Activated CD4-positive, alpha-beta memory T cell treated with anti-CD3 and anti-CD28 coated beads, Interleukin-2, amount 10 ng/mL, durations not matched to agents 7 days and 5 days (primary cell): Measurements from ENCODE around the gene PIK3R3. TPM values are rescaled to one million over a fixed set of nuclear protein-coding genes. Genes with fewer than 3 reads are reported as not detected.
"Not testable (repeated sequence)": the region's sequence is repeated elsewhere in the genome, so short reads cannot be mapped to it uniquely, and the experiment has no call there.

ENCODE experiments used
- CTCF ChIA-PET: fragments of 350-600 bp; sonication (Branson Sonifier 250); formaldehyde crosslinking; loops from one replicate; lab custom pipeline; 2021; ENCODE audit warnings: antibody characterized with exemption, inconsistent platforms; lab: Charles Lee
- POLR2A ChIA-PET: fragments of 350-600 bp; sonication (Branson Sonifier 250); formaldehyde crosslinking; loops from one replicate; lab custom pipeline; 2021; ENCODE audit warnings: antibody characterized with exemption; lab: Charles Lee
- DNase-seq: peaks from one replicate; pipeline ENCODE4 v3.0.0-alpha.2; 2020
- H3K27ac Mint-ChIP-seq: one replicate; pipeline ENCODE4 v1.8.0; 2021; ENCODE audit warnings: mild to moderate bottlenecking, mixed read lengths
- H3K27me3 Mint-ChIP-seq: one replicate; pipeline ENCODE4 v1.8.0; 2021; ENCODE audit warnings: mixed read lengths
- H3K36me3 Mint-ChIP-seq: one replicate; pipeline ENCODE4 v1.8.0; 2021; ENCODE audit warnings: low read depth, mixed read lengths
- H3K4me1 Mint-ChIP-seq: one replicate; pipeline ENCODE4 v1.8.0; 2021; ENCODE audit warnings: mixed read lengths
- H3K4me3 Mint-ChIP-seq: one replicate; pipeline ENCODE4 v1.8.0; 2021; ENCODE audit warnings: mild to moderate bottlenecking, mixed read lengths
- H3K9me3 Mint-ChIP-seq: one replicate; pipeline ENCODE4 v1.8.0; 2021; ENCODE audit warnings: mixed read lengths
- total RNA-seq, 2 experiments: library from RNA; stranded (reverse); gene quantifications; one replicate each; pipeline ENCODE4 v1.2.3, GENCODE V29; 2021

Gene PIK3R3
- total RNA-seq, 2 experiments from 2014 or later, result 5.0 to 5.2 TPM

- no peaks in the 10 kb centered on the region for H3K36me3 Mint-ChIP-seq
- peaks cover 2% of the 10 kb centered on the region for H3K4me1 Mint-ChIP-seq
- no peaks in the 10 kb centered on the region for H3K27me3 Mint-ChIP-seq
- H3K4me3 Mint-ChIP-seq, result no peak overlapping the region
- ChIA-PET CTCF (interaction anchor here (0.5 to 1.0 kb wide), 2 partner anchors 17 to 44 kb away, joined by 3 read pairs; no protein-coding TSS in a partner anchor), POLR2A (no interaction called here)
- no peak for DNase-seq
- no peak overlapping the region for H3K27ac Mint-ChIP-seq
- H3K9me3 Mint-ChIP-seq, result no peaks in the 10 kb centered on the region
Measured at GRCh38 chr1:46117810-46118494, 14.5 kb downstream of the PIK3R3 start.

GRCh38 chr1:46114925-46115603, 17.4 kb downstream of the PIK3R3 start:
- CTCF ChIA-PET, result no interaction called here
- Mint-ChIP-seq H3K9me3 (no peaks in the 10 kb centered on the region), H3K36me3 (no peaks in the 10 kb centered on the region), H3K27me3 (no peaks in the 10 kb centered on the region), H3K27ac (no peak overlapping the region), H3K4me1 (peaks cover 2% of the 10 kb centered on the region), H3K4me3 (no peak overlapping the region)
- POLR2A ChIA-PET, result no interaction called here
- DNase-seq, result no peak

GRCh38 chr1:46113948-46114347, 18.5 kb downstream of the PIK3R3 start:
- Mint-ChIP-seq H3K27ac (no peak overlapping the region), H3K27me3 (peaks cover 4% of the 10 kb centered on the region), H3K4me3 (no peak overlapping the region), H3K4me1 (peaks cover 2% of the 10 kb centered on the region), H3K36me3 (no peaks in the 10 kb centered on the region), H3K9me3 (no peaks in the 10 kb centered on the region)
- POLR2A ChIA-PET, result no interaction called here
- CTCF ChIA-PET, result no interaction called here
- DNase-seq, result no peak

DNA sequence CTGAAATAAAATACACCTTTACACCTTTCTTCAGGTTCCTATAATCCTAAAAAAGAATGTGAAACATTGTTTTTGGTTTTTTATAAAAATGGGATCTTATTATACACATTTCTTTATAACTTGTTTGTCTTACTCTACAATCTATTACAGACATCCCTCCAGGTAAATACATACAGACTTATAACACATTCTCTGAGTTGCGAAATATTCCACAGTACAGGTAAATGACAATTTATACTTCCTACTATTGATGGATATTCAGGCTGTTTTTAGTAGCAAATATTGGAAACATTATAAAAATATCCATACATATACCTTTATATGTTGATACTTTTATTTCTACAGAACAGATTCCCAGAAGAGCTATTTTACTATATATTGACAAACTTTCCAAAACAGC, 20.3 kb downstream of the PIK3R3 start:
- no peak overlapping the region for H3K27ac Mint-ChIP-seq

GRCh38 chr1:46110521-46110920, 21.9 kb downstream of the PIK3R3 start:
- ChIA-PET CTCF (interaction anchor here (0.6 kb wide), 2 partner anchors 33 to 290 kb away, joined by 3 read pairs; no protein-coding TSS in a partner anchor), POLR2A (no interaction called here)
- Mint-ChIP-seq H3K9me3 (no peaks in the 10 kb centered on the region), H3K4me3 (no peak overlapping the region), H3K27me3 (peaks cover 10% of the 10 kb centered on the region), H3K27ac (no peak overlapping the region), H3K36me3 (no peaks in the 10 kb centered on the region), H3K4me1 (peaks cover 2% of the 10 kb centered on the region)
- DNase-seq, result no peak

More for the DNA sequence above, 20.3 kb downstream of the PIK3R3 start:
- no peak for DNase-seq
- CTCF ChIA-PET, result interaction anchor here (1.3 kb wide), 1 partner anchor 111 kb away, joined by 4 read pairs; no protein-coding TSS in a partner anchor
- Mint-ChIP-seq H3K4me3 (no peak overlapping the region), H3K36me3 (no peaks in the 10 kb centered on the region), H3K27me3 (peaks cover 10% of the 10 kb centered on the region), H3K9me3 (no peaks in the 10 kb centered on the region), H3K4me1 (peaks cover 2% of the 10 kb centered on the region)
- POLR2A ChIA-PET, result no interaction called here

DNA sequence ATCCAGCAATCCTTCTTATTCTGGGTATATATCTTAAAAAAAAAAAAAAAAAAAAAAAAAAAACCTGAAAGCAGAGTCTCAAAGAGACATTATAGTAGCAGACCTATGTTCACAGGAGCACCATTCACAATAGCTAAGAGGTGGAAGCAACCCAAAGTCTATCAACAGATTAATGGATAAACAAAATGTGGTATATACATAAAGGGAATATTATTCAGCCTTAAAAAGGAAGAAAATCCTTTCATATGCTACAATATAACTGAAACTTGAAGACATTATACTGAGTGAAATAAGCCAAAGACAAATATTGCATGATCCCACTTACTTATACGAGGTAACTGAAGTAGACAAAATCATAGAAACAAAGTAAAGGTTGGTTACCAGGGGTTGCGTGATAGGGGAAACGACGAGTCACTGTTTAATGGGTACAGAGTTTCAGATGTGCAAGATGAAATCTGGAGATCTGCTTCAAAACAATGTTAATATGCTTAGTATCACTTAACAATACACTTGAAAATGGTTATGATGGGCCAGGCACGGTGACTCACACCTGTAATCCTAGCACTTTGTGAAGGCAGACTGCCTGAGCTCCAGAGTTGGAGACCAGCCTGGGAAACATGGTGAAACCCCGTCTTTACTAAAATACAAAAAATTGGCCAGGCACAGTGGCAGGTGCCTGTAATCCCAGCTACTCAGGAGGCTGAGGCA, 29.5 kb downstream of the PIK3R3 start:
- no peak for DNase-seq
- no peak overlapping the region for H3K27ac Mint-ChIP-seq
- H3K4me1 Mint-ChIP-seq, result peaks cover 7% of the 10 kb centered on the region
- no peaks in the 10 kb centered on the region for H3K36me3 Mint-ChIP-seq
- CTCF ChIA-PET, result no interaction called here
- POLR2A ChIA-PET, result no interaction called here
- no peak overlapping the region for H3K4me3 Mint-ChIP-seq
- peaks cover 3% of the 10 kb centered on the region for H3K27me3 Mint-ChIP-seq
- H3K9me3 Mint-ChIP-seq, result peaks cover 7% of the 10 kb centered on the region

DNA sequence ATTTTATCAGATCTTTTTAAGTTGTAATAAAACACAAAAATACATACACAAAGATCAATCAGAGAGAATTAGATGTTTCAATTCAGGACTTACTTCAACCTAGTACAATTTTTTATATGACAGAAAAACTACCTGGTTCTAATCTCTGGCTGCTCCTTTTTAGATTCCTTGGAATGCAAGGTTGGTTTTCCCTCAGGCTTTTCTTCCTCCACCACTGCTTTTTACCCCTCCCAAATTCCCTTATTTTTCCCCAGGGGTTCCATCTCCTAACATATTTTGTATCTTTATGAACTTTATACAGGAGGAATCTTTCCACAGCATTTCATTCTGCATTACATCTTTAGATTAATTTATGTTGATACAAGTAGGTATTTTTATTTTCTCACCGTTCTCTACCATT, 33.2 kb downstream of the PIK3R3 start:
- Mint-ChIP-seq H3K27ac (no peak overlapping the region), H3K36me3 (no peaks in the 10 kb centered on the region), H3K4me3 (no peak overlapping the region), H3K27me3 (peaks cover 4% of the 10 kb centered on the region), H3K9me3 (peaks cover 8% of the 10 kb centered on the region), H3K4me1 (peaks cover 11% of the 10 kb centered on the region)
- ChIA-PET POLR2A (no interaction called here), CTCF (no interaction called here)
- no peak for DNase-seq

- Mint-ChIP-seq H3K36me3 (no peaks in the 10 kb centered on the region), H3K27me3 (peaks cover 4% of the 10 kb centered on the region), H3K9me3 (peaks cover 8% of the 10 kb centered on the region), H3K4me3 (no peak overlapping the region), H3K4me1 (peaks cover 11% of the 10 kb centered on the region), H3K27ac (no peak overlapping the region)
- no peak for DNase-seq
- ChIA-PET CTCF (interaction anchor here (1.2 kb wide), 1 partner anchor 125 kb away, joined by 5 read pairs; no protein-coding TSS in a partner anchor), POLR2A (no interaction called here)
Measured at GRCh38 chr1:46098027-46098712, 34.3 kb downstream of the PIK3R3 start.

DNA sequence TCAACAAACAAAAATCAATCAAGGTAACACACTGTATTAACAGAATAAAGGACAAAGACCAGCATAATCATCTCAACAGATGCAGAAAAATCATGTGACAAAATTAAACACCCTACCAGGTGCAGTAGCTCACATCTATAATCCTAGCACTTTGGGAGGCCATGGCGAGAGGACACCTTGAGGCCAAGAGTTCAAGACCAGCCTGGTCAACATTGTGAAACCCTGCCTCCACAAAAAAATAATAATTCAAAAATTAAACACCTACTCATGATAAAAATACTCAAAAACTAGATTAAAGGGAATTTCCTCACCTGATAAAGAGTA, 35.3 kb downstream of the PIK3R3 start:
- no peak overlapping the region for H3K27ac Mint-ChIP-seq
- ChIA-PET CTCF (no interaction called here), POLR2A (no interaction called here)
- no peak for DNase-seq
- H3K4me1 Mint-ChIP-seq, result peaks cover 11% of the 10 kb centered on the region
- no peak overlapping the region for H3K4me3 Mint-ChIP-seq
- peaks cover 4% of the 10 kb centered on the region for H3K27me3 Mint-ChIP-seq
- no peaks in the 10 kb centered on the region for H3K36me3 Mint-ChIP-seq
- peaks cover 8% of the 10 kb centered on the region for H3K9me3 Mint-ChIP-seq

DNA sequence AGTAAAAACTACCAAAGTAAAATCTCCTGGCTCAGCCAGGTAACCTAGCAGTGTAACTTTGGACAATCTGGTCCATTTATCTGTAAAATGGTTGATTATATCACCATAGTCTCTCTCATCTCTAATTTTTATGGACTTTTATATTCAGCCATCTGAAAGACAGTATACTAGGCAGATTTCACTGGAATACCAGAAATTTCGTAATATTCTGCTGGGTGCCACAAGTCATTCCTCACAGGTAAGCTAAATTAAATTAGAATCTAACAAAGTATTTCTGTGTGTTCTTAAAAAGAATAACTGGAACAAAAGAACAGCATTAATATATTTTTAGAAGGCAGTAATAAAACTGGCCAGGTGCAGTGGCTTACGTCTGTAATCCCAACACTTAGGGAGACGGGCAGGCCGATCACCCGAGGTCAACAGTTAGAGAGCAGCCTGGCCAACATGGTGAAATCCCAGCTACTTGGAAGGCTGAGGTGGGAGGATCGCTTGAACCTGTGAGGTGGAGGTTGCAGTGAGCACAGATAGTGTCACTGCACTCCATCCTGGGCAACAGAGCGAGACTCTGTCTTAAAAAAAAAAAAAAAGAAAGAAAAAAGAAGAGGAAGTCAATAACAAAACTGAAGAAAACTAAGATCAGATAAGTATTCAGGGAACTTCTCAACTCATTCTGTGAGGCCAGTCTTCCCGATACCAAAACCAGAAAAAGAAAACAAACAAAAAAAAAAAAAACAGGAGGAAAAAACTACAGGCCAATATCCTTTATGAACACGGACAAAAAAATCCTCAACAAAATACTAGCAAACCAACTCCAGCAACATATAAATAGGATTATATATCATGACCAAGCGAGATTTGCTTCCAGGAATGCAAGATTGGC, 35.9 kb downstream of the PIK3R3 start:
- H3K4me1 Mint-ChIP-seq, result peaks cover 11% of the 10 kb centered on the region
- CTCF ChIA-PET, result no interaction called here

DNA sequence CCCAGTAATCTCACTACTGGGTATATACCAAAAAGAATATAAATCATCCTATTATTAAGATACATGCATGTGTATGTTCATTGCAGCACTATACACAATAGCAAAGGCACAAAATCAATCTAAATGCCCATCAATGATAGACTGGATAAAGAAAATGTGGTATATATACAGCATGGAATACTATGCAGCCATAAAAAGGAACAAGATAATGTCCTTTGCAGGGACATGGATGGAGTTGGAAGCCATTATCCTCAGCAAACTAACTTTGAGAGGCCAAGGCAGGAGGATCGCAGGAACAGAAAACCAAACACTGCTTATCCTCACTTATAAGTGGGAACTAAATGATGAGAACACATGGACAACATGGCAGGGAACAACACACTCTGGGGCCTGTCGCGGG, 37.3 kb downstream of the PIK3R3 start:
- CTCF ChIA-PET, DNase-seq, H3K27me3 Mint-ChIP-seq, H3K27ac Mint-ChIP-seq, POLR2A ChIA-PET, H3K4me3 Mint-ChIP-seq, H3K9me3 Mint-ChIP-seq, H3K36me3 Mint-ChIP-seq: not testable (repeated sequence)
- H3K4me1 Mint-ChIP-seq, result peaks cover 11% of the 10 kb centered on the region

More for the DNA sequence above, 35.9 kb downstream of the PIK3R3 start:
- Mint-ChIP-seq H3K4me3 (no peak overlapping the region), H3K36me3 (no peaks in the 10 kb centered on the region), H3K27ac (no peak overlapping the region), H3K27me3 (peaks cover 4% of the 10 kb centered on the region), H3K9me3 (peaks cover 8% of the 10 kb centered on the region)
- no peak for DNase-seq
- POLR2A ChIA-PET, result no interaction called here

- no peaks in the 10 kb centered on the region for H3K36me3 Mint-ChIP-seq
- no peak overlapping the region for H3K27ac Mint-ChIP-seq
- H3K27me3 Mint-ChIP-seq, result peaks cover 4% of the 10 kb centered on the region
- H3K9me3 Mint-ChIP-seq, result peaks cover 6% of the 10 kb centered on the region
- ChIA-PET POLR2A (no interaction called here), CTCF (no interaction called here)
- DNase-seq, result no peak
- peaks cover 11% of the 10 kb centered on the region for H3K4me1 Mint-ChIP-seq
- H3K4me3 Mint-ChIP-seq, result no peak overlapping the region
Measured at GRCh38 chr1:46094471-46095005, 37.9 kb downstream of the PIK3R3 start.
